ENCODE measurements around the gene TUBA3C.

TUBA3C gene

DNA sequence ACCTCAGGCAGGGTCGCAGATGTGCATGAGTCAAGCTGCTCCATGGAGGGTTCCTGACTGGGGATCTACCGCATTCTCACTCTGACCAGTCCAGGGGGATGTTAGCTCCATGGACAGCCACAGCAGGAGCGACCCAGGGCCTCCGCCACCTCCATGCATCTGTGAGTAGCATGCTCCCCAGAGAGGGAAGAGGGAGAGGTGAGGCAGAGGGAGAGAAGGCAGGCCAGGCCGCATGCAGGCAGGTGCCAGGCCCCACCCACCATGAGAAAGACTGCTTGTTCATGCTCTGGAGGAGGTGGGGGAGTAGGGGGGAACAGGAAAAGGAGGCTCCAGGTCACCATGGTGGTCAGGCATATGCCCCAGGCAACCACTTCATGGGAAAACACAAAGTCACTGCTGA is 20.3 kb downstream of the TUBA3C start:
- DNase-seq (ENCODE audit: low read depth in 2 of 2): no peak

DNA sequence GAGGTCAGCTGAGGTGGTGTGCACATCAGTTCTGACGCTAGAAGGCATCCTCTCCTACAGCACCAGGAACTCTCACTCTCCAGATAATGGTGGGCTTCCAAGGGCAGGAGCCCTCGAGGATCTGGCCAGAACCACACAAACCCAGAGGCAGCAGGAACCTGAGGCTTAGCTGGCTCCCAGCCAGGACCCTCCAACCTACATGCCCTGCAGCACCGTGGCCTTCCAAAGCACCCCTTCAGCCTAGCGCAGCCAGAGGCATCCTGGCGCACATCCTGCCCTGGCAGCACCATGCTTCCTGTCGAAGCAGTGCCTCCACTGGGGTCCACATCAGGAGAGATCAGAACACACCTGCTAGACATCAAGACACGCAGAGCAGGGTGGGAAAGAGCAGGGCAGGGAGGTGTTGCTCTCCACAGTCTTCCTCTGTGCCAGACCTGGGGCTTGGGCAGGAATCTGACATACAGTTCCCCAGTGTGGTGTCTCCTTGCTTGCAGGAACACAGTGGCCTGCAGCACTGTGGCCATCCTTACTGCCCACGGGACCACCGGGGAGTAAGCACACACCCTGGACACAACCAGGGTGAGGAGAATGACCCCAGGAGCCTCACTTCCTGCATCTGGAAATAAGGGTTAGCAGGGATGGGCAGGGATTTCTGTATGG is 21.7 kb downstream of the TUBA3C start:
- DNase-seq (ENCODE audit: low read depth in 2 of 2): no peak

DNA sequence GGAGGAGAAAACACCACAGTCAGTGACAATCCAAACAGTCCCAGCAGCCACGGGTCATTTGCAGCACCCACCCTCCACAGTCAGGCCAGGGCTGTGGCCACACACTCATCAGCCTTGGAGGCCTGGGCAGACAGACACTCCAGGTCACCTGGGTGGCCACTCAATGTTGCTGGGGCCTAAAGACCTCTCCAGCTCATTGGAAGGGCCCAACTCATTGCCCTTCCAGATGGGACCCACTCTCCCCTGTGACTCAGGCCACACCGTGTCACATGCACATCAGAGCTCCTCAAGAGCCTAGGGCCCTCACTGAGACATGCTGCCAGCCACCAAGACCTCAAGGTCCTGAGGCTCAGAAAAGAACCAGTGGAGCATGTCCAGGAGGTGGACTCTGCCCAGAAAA is 22.4 kb downstream of the TUBA3C start:
- no peak for DNase-seq (ENCODE audit: low read depth in 2 of 2)

DNA sequence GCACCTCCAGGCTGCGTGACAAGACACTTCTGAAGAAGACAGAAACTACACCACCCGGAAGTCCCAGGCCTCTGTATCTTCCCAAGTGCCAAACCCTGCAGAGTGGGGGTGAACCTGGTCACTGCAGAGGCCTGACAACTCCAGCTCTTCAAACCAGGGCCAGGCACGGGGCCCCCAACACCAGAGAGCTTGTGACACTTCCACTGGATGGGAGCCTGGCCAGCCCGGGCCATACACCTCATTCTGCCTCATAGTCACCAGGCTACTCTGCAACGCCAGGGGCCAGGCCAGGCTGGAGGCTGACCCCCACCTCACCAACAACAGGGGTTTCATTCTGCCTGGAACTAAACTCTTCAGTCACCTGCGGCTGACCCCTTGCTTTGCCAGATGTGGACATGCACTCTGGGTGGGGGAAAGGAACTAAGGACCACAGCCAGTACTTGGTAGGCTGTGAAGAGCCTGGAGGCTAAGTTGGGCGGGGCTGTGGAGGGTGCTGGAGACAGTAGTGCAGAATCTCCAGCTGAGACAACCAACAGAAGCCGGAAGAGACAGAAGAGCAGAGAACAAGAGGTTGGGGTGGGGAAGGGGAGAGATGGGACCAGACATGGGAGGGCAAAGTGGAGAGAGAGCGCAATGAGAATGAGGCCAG is 23.0 kb downstream of the TUBA3C start:
- DNase-seq (ENCODE audit: low read depth in 2 of 2): no peak

DNA sequence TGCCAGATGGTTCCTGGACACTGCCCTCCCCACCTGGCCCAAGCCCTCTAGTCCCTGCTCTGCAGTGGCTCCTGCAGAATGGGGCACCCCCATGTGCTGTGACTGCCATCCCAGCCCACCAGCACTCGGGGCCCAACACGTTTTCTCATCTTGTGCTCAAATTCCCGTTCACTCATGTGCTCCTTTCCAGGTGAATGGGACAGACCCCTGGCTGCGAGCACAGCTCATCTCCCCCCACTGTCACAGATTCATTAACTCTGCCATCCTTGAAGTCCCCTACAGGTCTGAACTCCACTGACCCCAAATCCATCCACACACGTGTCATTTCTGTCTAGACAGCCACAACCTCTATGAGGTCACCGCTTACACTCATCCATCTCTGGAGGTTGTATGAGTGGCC is 23.6 kb downstream of the TUBA3C start:
- DNase-seq (ENCODE audit: low read depth in 2 of 2): no peak

DNA sequence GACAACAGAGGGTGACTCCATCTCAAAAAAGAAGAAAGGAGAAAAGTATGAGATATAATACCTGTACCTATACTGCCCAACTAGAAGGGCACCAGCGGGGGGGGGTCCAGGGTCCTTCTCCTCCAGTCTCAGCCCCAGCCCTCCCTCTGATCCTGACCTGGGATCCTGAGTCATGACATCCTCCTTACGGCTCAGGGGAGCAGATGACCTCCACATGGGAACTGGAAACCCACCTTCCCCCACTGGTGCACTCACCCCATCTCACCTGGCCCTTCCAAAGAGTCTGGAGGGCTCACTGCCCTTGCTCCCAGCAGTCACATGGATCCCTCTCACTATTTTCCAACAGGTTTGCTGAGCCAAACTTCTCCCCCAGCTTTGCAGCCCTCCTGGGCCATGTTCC is 24.2 kb downstream of the TUBA3C start:
- no peak for DNase-seq (ENCODE audit: low read depth in 2 of 2)

DNA sequence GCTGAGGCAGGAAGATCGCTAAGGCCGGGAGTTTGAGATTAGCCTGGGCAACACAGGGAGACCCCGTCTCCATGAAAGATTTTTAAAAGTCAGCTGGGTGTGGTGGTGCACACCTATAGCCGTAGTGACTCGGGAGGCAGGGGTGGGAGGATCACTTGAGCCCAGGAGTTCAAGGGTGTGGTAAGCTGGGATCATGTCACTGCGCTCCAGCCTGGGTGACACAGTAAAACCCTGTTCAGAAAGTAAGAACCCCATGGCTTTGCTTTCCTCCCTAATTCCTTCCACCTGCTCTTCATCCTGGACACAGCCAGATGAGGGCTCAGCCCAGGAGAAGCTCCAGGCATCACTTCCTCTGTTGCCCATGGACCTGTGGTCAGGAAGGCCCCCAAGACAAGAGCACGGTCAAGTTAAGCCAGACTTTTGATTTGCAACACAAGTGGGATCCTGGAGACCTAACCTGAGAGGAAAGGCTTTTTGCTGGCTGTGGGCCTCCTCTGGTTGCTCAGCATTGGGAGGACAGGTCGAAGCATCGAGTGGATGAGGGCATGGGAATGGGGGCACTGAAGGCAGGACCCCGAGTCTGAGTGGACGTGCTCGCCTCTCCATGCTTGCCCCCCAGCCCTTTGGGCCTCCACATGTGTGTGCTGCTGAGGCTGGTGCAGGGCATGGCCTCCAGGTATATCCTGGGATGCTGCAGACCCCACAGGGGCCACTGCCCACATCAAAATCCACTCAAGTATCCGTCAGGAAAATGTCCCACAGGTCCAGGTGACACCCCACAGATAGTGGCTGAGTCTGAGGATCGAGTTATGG is 25.4 kb downstream of the TUBA3C start:
- DNase-seq (ENCODE audit: low read depth in 2 of 2): no peak

DNA sequence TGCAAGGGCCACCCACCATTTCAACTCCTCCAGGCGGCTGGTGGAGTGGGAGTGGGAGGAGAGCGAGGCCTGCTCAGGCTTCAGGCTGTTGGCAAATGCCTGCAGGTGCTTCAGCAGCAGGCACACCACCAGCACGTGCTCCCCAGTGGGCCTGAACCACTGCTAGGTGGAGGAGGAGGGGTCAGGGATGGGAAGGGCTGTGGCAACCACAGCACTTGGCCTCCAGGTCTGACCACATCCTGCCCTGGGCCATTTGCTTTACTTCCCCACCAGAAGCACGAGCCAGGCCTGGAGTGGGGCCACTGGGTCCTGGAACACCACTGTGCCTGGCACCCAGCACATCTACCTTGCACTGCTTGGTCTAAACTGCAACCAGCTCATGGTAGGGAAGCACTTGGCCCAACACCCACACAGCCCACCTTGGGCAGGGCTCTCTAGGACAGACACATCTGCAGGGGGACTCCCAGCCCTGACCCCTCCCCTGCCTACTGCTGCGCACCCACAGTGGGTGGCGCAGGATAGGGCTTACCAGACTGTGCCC is 26.2 kb downstream of the TUBA3C start:
- DNase-seq (ENCODE audit: low read depth in 2 of 2): no peak

DNA sequence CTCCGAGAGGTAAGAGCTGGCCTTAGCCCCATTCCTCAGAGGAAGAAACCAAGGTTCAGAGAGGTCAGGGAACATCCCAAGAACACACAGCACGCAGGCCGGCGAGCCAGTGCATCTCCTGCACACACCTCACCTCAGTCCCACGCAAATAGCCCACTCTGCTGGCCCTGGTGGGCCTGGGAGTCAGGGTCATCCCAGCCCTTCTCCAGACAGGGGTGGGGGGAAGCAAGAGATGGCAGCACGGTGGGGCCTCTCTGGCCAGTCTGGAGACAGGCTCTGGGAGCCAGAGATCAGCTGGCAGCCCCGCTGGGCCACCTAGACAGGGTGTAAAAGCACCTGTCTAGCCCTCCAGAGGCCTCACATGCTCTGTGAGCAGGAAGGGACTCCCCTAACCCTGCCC is 26.8 kb downstream of the TUBA3C start:
- DNase-seq (ENCODE audit: low read depth in 2 of 2): no peak

DNA sequence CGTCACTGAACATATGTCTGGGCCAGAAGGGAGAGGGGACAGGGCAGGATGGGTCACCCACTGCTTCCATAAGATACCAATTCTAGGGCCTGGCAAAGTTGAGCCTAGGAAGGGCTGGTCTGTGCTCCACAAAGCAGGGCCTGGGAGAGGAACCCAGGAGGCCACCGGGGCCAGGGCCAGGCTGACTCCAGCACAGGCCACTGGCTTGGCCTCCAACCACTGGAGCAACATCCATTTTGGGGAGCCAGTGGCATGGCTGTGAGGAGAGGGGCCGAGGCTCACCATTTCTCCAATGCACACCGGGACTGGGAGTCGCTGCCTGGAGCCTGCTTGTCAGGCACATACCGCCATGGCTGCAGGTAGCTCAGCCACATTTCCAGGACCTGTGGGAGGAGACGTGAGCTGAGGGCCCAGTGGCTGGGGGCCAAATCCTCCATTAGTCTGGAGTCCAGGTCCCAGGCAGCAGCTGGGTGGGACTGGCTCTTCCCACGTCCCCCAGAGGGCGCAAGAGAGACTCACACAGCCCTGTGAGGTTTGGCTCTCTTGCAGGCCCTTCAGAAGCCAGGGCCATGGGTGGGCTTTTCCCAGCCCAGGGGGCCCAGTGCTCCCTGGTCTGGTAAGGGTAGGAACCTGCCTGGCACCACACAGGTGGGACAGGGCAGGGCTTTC is 27.7 kb downstream of the TUBA3C start:
- DNase-seq (ENCODE audit: low read depth in 2 of 2): peak; percentile 7

DNA sequence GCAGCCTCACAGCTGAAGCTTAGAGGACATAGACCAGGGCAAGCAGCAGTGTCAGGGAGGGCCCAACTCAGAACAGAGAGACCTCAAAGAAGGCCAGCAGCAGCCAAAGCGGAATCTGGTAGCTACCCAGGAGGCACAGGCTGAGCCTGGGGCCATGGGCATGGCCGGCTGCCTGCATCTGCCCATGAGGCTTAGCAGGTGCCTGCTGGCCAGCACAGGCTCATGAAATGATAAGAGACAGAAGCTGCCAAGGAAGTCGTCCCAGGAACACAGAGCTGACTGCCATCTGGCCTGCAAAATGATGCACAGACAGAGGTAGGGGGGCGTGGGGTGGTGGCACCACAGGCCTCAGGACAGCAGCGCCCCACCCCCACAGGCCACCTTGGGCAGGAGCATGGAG is 29.2 kb downstream of the TUBA3C start:
- DNase-seq (ENCODE audit: low read depth in 2 of 2): no peak

DNA sequence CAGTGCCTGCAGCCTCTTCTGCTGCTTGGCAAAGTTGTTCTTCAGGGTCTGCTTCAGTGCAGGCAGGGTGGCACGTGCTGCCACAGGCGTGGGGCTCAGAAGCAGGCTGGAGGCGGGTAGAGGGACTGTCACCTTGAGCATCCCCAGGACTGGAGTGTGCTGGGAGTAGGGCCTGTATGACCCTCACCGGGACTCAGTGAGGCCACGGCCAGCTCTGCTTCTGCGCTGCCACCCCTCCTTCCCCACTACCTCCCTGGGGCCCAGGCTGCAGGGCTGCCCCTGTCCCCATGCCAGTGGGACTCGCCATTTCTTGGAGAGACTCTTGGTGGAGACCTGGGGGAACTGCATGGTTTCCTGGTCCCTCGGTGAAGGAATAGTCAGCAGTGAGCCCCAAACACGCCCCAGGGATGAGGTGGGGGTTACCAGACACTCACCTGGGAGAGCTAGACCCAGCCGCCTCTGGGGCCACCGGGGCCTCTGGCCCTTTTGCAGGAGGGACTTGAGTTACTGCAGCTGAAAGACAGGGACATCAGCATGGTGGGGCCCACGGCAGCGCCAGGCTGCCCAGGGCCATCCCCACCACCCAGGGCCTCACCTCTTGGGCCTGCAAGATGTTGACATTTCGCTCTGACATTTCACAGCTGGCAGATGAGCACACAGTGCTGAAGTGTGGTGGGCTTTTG is 29.9 kb downstream of the TUBA3C start:
- DNase-seq (ENCODE audit: low read depth in 2 of 2): no peak

DNA sequence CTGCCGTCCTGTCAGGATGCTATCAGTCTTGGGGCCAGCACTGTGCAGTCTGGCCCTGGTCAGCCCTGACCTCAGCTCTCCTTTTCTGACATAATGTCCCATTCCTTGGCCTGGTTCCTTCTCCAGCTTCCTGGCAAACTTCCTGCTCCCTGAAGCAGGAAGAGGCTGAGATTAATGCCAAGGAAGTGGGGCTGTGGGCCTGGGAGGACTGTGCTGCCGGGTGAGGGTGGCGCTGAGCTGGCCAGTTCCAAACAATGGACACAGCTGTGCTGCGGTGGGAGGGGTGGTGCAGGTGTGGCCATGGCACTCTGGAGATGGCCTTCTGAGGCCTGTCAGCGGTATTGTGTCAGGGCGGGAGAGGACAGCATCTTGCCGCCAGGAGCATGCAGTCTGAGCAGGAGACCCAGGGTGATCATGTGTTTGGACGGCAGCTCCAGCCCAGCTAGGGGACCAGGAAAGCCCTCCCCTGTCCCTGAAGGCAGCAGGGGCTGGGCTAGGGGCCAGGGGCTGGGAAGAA is 30.9 kb downstream of the TUBA3C start:
- no peak for DNase-seq (ENCODE audit: low read depth in 2 of 2)

DNA sequence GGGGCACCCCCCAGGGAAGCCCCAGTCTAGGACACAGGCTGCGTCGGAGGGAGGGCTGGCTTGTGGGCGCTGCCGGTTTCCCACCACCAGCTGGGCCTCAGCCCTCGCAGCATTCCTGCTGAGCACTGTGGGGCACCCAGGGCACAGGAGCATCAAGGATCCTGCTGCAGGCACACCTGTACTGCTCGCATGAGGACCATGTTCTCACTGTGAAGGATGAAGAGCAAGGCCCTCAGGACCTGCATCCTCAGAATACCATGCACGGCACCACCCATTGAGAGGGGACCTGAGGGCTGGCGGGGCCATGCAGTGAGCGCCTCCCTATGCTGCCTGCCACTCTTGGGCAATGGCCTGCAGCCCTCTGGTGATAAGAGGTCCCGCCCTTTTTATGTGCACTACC is 31.4 kb downstream of the TUBA3C start:
- no peak for DNase-seq (ENCODE audit: low read depth in 2 of 2)

DNA sequence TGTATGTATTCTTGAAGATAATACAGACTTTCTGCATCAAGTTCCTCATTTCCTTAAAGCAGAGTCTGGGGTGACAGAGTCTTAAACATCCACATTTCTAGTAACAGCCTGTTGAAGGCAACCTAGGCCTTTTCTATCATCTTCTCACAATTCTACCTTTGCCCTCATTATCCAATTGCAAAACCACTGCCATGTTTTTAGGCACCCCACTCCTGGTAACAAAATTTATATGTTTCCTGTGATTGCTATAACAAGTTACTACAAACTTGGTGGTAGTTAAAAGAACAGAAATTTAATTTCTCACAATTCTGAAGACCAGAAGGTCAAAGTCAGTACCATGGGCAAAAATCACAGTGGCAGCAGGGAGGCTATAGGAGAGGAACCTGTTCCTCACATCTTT is 33.1 kb downstream of the TUBA3C start:
- DNase-seq (ENCODE audit: low read depth in 2 of 2): no peak
